Omental fat pad (tissue), 4 donors: ENCODE results near the gene SND1. TPM values are rescaled to one million over a fixed set of nuclear protein-coding genes. Genes with fewer than 3 reads are reported as not detected.
"Not testable (repeated sequence)": the region's sequence is repeated elsewhere in the genome, so short reads cannot be mapped to it uniquely, and the experiment has no call there.

Source experiments
- ATAC-seq: fragments of 150-250 bp; one replicate; pipeline ENCODE4 v1.9.1; 2016; ENCODE audit warnings: mild to moderate bottlenecking, moderate library complexity; ENCODE audit not compliant: low FRiP score
- DNase-seq: peaks from one replicate; pipeline ENCODE4 v3.0.0-alpha.2; 2019; ENCODE audit warnings: low spot score
- CTCF ChIP-seq, 3 donors: fragments of 450-650 bp; IDR thresholded peaks; one replicate each; pipeline ENCODE4 v1.5.1; 2016 to 2017; ENCODE audit warnings: antibody characterized with exemption in 3 of 3, mild to moderate bottlenecking in 3 of 3, moderate library complexity in 2 of 3
- total RNA-seq, 4 donors: library from RNA; depleted of rRNA; stranded (reverse); fragments of >200 nt; gene quantifications; one replicate each; pipeline ENCODE4 v1.1.0, GENCODE V29; 2016

SND1 gene
- total RNA-seq, 4 donors from 2014 or later: 90.8 to 140 (median 125) TPM

- ATAC-seq (no peak), DNase-seq (no peak)
Observed at GRCh38 chr7:128105228-128106022, 453.4 kb downstream of the SND1 start.

GRCh38 chr7:128106821-128107220, 454.8 kb downstream of the SND1 start:
- DNase-seq: no peak
- ATAC-seq: no peak
- no peak for TF ChIP-seq CTCF (IDR thresholded peaks at IDR 0.05)

More at GRCh38 chr7:128105228-128106022, 453.4 kb downstream of the SND1 start:
- no peak for TF ChIP-seq CTCF (IDR thresholded peaks at IDR 0.05)

GRCh38 chr7:128107516-128107915, 455.5 kb downstream of the SND1 start:
- ATAC-seq, DNase-seq: not testable (repeated sequence)

- DNase-seq: no peak
- ATAC-seq: no peak
- no peak for TF ChIP-seq CTCF (IDR thresholded peaks at IDR 0.05)
Observed at GRCh38 chr7:128108129-128108528, 456.1 kb downstream of the SND1 start.

GRCh38 chr7:128108641-128109423, 456.8 kb downstream of the SND1 start:
- DNase-seq (no peak), ATAC-seq (no peak)
- TF ChIP-seq CTCF (IDR thresholded peaks at IDR 0.05): no peak

- ATAC-seq, DNase-seq: not testable (repeated sequence)
Observed at GRCh38 chr7:128109424-128109969, 457.5 kb downstream of the SND1 start.

- DNase-seq (no peak), ATAC-seq (no peak)
- no peak for TF ChIP-seq CTCF (IDR thresholded peaks at IDR 0.05)
Observed at GRCh38 chr7:128110641-128111364, 458.8 kb downstream of the SND1 start.
